GM12872 (cell line): Measurements from ENCODE around the gene DTHD1.

Experiments
- CTCF ChIP-seq: IDR thresholded peaks from 3 replicates; pipeline ENCODE4 v1.5.1; 2011; ENCODE audit warnings: low read depth, mild to moderate bottlenecking, low read length, moderate library complexity; ENCODE audit not compliant: insufficient read depth

DTHD1 gene

DNA sequence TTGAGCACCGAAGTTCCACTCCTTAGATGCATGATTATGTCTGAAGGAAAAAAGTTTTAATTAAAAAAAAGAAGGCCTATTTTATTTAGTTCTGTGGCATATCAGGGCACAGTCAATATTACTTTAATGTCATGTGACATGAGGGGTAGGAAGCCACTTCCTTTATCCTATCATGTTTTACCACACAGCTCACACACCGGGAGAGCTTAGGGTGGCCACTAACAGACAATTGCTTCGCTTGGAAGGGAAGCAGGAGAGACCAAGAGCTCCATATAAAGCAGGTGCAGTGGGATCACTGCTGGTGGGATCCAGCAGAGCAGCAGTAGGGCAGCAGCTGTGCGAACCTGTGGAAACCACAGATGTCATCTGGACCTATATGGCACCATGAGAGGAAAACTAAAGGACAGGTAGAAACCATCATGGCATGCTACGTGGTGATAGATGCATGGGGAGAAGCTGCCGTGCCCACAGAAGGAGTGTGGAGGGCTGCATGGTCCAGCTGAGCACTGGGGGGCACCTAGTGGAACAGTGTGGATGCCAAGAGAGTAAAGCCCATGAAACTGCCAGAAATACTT is 52.0 kb downstream of the DTHD1 start:
- TF ChIP-seq CTCF = no peak

DNA sequence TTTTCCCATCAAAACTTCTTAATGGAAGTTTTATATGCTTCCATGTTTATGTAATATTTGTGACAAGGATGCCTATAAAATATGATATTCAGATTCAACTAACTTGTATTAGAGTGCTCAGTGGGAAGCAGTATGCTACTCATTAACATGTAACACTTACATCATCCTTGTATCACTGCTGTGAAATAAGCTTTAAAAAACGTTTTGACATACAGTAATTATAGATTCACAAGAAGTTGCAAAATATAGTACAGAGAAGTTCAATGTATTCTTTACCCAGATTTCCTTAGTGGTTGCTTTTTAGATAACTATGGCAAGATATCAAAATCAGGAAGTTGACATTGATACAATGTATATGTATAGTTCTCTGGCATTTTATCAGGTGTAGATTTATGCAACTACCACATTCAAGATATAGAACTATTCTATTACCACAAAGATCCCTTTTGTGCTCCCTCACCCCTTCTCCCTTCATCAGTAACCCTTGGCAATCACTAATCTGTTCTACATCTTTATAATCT is 56.3 kb downstream of the DTHD1 start:
- no peak for TF ChIP-seq CTCF

GRCh38 chr4:36338973-36339372 is 57.6 kb downstream of the DTHD1 start:
- TF ChIP-seq CTCF = no peak

DNA sequence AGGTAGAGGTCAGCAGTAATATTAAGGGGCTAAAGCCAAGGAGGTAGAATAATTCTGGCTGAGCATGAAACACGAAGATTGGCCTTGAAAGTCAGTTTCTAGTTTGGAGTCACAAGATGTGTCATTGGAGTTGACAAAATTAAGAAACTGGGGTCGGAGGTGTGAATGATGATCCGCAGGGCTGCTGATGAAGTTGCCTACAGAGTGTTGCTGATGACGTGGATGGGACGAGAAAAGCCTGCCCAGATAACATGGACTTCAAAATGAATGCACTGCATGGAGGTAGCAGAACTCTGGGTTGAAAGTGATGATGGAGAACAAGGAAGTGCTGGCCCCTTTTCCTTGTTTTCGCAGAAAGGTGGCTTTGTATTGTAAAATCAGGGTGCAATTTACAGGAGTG is 60.5 kb downstream of the DTHD1 start:
- no peak for TF ChIP-seq CTCF

- TF ChIP-seq CTCF = no peak
These were observed 62.2 kb downstream of the DTHD1 start for GRCh38 chr4:36343501-36344175.

GRCh38 chr4:36348403-36348938 is 67.1 kb downstream of the DTHD1 start:
- TF ChIP-seq CTCF = no peak

DNA sequence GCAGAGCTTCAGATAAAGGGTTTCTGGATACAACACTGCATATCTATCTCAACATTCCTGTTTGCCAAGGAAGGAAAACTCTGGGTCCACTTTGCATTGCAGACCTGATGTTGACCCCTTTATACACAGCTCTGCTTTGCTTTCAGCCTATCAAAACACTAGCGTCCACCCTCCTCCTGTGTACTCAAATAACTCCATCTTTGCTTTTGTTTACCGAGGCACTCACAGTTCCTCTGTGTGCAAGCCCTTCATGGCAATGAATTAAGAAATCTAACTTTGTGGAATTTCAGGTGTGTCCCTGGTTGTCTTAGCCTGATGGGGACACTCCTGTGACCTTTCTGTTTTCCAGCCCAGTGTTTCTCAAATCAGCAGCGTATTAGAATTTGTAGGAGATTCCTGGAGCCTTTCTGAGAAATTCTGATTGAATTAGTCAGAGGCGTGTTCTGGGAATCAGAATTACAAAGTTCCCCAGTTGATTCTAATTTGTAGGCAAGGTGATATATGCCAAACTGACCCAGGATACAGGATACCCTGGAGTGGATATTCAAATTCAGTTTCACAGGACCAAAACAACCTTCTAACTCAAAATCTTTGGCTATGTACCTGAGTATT is 68.6 kb downstream of the DTHD1 start:
- TF ChIP-seq CTCF = no peak
